K562 (cell line): ENCODE data around the gene PDE6C. TPM values are rescaled to one million over a fixed set of nuclear protein-coding genes. Genes with fewer than 3 reads are reported as not detected.
A peak's percentile ranks its signal among the peaks of the same experiment; 100 is the strongest.

Source experiments
- GMEB1 ChIP-seq: fragments of 250-450 bp; sonication (Bioruptor Pico); IDR thresholded peaks from 2 replicates; pipeline ENCODE4 v1.4.0; 2020; ENCODE audit warnings: mild to moderate bottlenecking
- HDAC6 ChIP-seq: IDR thresholded peaks from 2 replicates; pipeline ENCODE4 v1.6.1; 2012; ENCODE audit warnings: low read depth, mild to moderate bottlenecking, control low read depth, inconsistent platforms, low read length, moderate library complexity
- HNRNPL ChIP-seq: fragments of 200-400 bp; formaldehyde crosslinking; IDR thresholded peaks from 2 replicates; pipeline ENCODE4 v1.6.1; 2017; ENCODE audit warnings: low read depth, mild to moderate bottlenecking, low read length
- HNRNPLL ChIP-seq: fragments of 200-400 bp; formaldehyde crosslinking; IDR thresholded peaks from 2 replicates; pipeline ENCODE4 v1.6.1; 2017; ENCODE audit warnings: low read length, low read depth, mild to moderate bottlenecking; ENCODE audit not compliant: poor library complexity, severe bottlenecking
- MXD1 ChIP-seq: fragments of 250-450 bp; sonication (Bioruptor Pico); IDR thresholded peaks from 2 replicates; pipeline ENCODE4 v1.8.0; 2021; ENCODE audit warnings: borderline replicate concordance, mild to moderate bottlenecking, moderate library complexity; ENCODE audit not compliant: poor library complexity, severe bottlenecking
- SAFB ChIP-seq: fragments of 200-400 bp; formaldehyde crosslinking; IDR thresholded peaks from 2 replicates; pipeline ENCODE4 v1.6.1; 2017; ENCODE audit warnings: low read depth, low read length, borderline replicate concordance
- SETDB1 ChIP-seq: IDR thresholded peaks from one replicate; pipeline ENCODE4 v1.6.1; 2012; ENCODE audit warnings: low read length, control low read depth, inconsistent platforms
- SMAD3 ChIP-seq: fragments of 450-650 bp; formaldehyde crosslinking; conservative IDR thresholded peaks from 2 replicates; pipeline ENCODE4 v1.4.0; 2020; ENCODE audit warnings: mild to moderate bottlenecking
- STAT5B ChIP-seq: fragments of 250-450 bp; sonication (Bioruptor Pico); IDR thresholded peaks from 2 replicates; pipeline ENCODE4 v1.8.0; 2021; ENCODE audit warnings: mild to moderate bottlenecking, inconsistent platforms
- TEAD4 ChIP-seq, 2 experiments: sonication (generic) in 1 of 2; formaldehyde crosslinking in 1 of 2; IDR thresholded peaks; 2 replicates each; pipeline versions ENCODE4 v1.6.1 to v1.8.0; 2012 to 2022; ENCODE audit warnings: borderline replicate concordance in 1 of 2, inconsistent platforms in 1 of 2, low read length in 1 of 2, mild to moderate bottlenecking in 1 of 2, missing genetic modification reagents in 1 of 2
- ZBED1 ChIP-seq: IDR thresholded peaks from 2 replicates; pipeline ENCODE4 v1.6.1; 2014
- ZBTB40 ChIP-seq, 2 experiments: fragments of 450-650 bp in 1 of 2; sonication (generic) in 1 of 2; formaldehyde crosslinking in 1 of 2; IDR thresholded peaks; 2 replicates each; pipeline versions ENCODE4 v1.7.1 to v1.9.0; 2016 to 2022; ENCODE audit warnings: inconsistent platforms in 1 of 2, mild to moderate bottlenecking in 1 of 2, missing genetic modification reagents in 1 of 2
- ZNF212 ChIP-seq: fragments of 450-650 bp; formaldehyde crosslinking; IDR thresholded peaks from 2 replicates; pipeline ENCODE4 v1.4.0; 2020; ENCODE audit warnings: mild to moderate bottlenecking
- ZNF507 ChIP-seq: conservative IDR thresholded peaks from 2 replicates; pipeline ENCODE4 v1.6.1; 2017; ENCODE audit warnings: missing genetic modification characterization, missing compliant biosample characterization
- ZNF586 ChIP-seq: fragments of 450-650 bp; formaldehyde crosslinking; conservative IDR thresholded peaks from 2 replicates; pipeline ENCODE4 v1.4.0; 2020; ENCODE audit warnings: mild to moderate bottlenecking, moderate library complexity
- polyA plus RNA-seq, 8 experiments: library from polyadenylated mRNA; depleted of rRNA in 4 of 8; stranded (reverse) in 5 of 8; unstranded in 3 of 8; fragments of >200 nt; fragmentation: Nextera tagmentation in 2 of 8; fragmentation: Illumina TruSeq in 1 of 8; extraction: Ambion mirVana in 2 of 8; extraction: Trizol in 1 of 8; gene quantifications; 2 replicates each; pipeline versions ENCODE4 v1.2.1 to v1.2.3, GENCODE V29; 2011 to 2014; ENCODE audit warnings: inconsistent platforms in 1 of 8, missing spikeins in 1 of 8
- total RNA-seq, 7 experiments: library from RNA; depleted of rRNA in 6 of 7; stranded (reverse); fragments of >200 nt in 6 of 7; fragmentation: Illumina TruSeq in 2 of 7; extraction: Trizol in 2 of 7; gene quantifications; 2 replicates each; pipeline versions ENCODE4 v1.2.1 to v1.2.3, GENCODE V29; 2011 to 2021; ENCODE audit warnings: low replicate concordance in 1 of 7

Gene PDE6C
- total and polyA plus RNA-seq, 9 of the 15 experiments (the other 6 are each of a cell fraction or from before 2014, with no cell fraction given): not detected

- TF ChIP-seq HNRNPL (0 out of 2 replicates have a peak, but pooled peaks have one; percentile 24), ZNF507 (tag) (no peak), TEAD4 (IDR thresholded peaks at IDR 0.05; ENCODE audit: low read length) (no peak; the same call in 1 of the 2 replicates), TEAD4 (CRISPR knock-in tag; IDR thresholded peaks at IDR 0.05; ENCODE audit: borderline replicate concordance) (no peak), HDAC6 (no peak), GMEB1 (peak; percentile 56; the same call in 1 of the 2 replicates), SMAD3 (CRISPR knock-in tag) (0 out of 2 replicates have a peak, but pooled peaks have one; percentile 32), ZNF212 (no peak), HNRNPLL (peak; percentile 29), MXD1 (CRISPR knock-in tag) (no peak), ZBED1 (no peak), SETDB1 (no peak), STAT5B (no peak), ZBTB40 (IDR thresholded peaks at IDR 0.05) (peak; percentile 98), ZBTB40 (CRISPR knock-in tag; IDR thresholded peaks at IDR 0.05) (no peak), SAFB (no peak), ZNF586 (CRISPR knock-in tag) (no peak)
These were observed 90.1 kb downstream of the PDE6C start, which contains the start of gene FRA10AC1 (continued) for GRCh38 chr10:93702210-93703001.
